Measurements from ENCODE around the gene SNRPA.

DNA sequence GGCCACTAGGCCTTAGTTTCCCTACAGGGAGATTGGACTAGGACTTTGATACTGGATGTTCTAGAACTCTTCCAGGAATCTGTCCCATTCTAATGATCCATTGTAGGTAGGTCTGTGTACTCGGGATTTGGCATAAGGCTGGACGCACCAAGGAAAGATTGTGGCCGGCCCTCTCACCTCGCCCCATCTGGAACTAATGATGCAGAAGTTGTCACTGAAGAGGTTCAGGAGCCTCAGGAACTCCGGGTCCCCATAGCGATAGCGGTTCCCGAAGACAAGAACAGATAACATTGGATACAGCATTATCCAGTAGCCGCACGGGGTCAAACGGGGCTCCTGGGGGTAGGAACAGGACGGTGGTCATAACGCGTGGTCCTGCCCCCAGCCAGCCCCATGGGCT lies 59.2 kb downstream of the SNRPA start:
- TF ChIP-seq, protein P1, sequence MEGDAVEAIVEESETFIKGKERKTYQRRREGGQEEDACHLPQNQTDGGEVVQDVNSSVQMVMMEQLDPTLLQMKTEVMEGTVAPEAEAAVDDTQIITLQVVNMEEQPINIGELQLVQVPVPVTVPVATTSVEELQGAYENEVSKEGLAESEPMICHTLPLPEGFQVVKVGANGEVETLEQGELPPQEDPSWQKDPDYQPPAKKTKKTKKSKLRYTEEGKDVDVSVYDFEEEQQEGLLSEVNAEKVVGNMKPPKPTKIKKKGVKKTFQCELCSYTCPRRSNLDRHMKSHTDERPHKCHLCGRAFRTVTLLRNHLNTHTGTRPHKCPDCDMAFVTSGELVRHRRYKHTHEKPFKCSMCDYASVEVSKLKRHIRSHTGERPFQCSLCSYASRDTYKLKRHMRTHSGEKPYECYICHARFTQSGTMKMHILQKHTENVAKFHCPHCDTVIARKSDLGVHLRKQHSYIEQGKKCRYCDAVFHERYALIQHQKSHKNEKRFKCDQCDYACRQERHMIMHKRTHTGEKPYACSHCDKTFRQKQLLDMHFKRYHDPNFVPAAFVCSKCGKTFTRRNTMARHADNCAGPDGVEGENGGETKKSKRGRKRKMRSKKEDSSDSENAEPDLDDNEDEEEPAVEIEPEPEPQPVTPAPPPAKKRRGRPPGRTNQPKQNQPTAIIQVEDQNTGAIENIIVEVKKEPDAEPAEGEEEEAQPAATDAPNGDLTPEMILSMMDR (optimal IDR thresholded peaks at IDR 0.05 in 1 of 3, IDR thresholded peaks at IDR 0.05 in 1 of 3, conservative IDR thresholded peaks at IDR 0.05 in 1 of 3; ENCODE audit: extremely low read depth in 1 of 3, insufficient read depth in 2 of 3, low read length in 3 of 3) = no peak
- no peak for TF ChIP-seq EZH2 (IDR thresholded peaks at IDR 0.05; ENCODE audit: low read length)

Data from keratinocyte (primary cell).